GM23248 (cell line): Measurements from ENCODE around the gene SLC7A4.

ENCODE experiments used
- EZH2 ChIP-seq: fragments of 200-600 bp; sonication (generic); IDR thresholded peaks from 2 replicates; pipeline ENCODE4 v1.6.1; 2018; ENCODE audit warnings: antibody characterized with exemption, mild to moderate bottlenecking; ENCODE audit not compliant: insufficient read depth, poor library complexity, severe bottlenecking
- EZH2phosphoT487 ChIP-seq: fragments of 200-600 bp; sonication (generic); IDR thresholded peaks from 2 replicates; pipeline ENCODE4 v1.6.1; 2018; ENCODE audit warnings: antibody characterized with exemption, moderate library complexity, mild to moderate bottlenecking, low read depth; ENCODE audit not compliant: insufficient read depth

DNA sequence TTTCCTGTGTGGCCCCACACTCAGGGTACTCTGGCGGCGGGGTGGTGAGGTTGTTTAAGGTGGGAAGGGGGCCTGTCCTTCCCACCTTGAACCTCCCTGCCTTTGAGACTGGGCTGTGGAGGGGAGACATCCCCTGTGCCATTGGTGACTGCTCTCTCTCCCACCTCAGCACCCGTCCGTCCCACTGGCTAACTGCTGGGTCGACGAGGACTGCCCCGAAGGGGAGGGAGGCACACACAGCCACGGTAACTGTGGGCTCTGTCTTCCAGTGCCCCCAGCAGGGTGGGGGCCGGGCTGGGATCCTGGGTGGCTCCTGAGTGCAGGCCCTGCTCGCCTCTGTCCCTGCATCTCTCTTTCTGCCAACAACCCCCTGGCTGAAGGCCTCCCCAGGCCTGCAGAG, 9.9 kb downstream of the SLC7A4 start:
- TF ChIP-seq EZH2 (no peak), EZH2phosphoT487 (no peak)
